ENCODE data around the gene MAP3K12.
"Not testable (repeated sequence)": the region's sequence is repeated elsewhere in the genome, so short reads cannot be mapped to it uniquely, and the experiment has no call there.

MAP3K12 gene

DNA sequence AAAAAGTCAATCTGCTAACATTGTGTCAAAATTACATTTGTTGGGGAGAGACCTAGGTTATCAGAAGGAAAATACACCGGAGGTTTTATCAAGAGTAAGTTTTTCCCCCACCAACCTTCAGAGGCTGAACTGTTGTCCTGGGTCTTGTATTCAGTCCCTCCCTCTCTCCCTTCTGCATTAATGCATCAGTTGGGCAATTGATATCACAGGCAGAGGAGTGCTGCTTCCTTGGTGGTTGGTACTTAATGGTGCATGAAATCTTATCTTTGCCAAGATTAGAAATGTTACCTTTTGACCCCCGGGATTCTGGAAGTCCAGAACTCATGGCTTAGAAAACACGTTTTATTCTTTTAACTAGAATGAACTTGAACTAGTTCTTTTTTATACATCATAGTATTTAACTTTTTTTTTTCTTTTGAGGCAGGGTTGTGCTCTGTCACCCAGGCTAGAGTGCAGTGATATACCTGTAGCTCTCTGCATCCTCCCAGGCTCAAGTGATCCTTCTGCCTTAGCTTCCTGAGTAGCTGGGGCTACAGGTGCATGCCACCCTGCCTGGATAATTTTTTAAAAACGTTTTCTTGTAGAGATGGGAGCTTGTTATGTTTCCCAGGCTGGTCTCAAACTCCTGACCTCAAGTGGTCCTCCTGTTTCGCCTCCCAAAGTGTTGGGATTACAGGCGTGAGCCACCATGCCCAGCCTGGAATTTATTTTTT, 42.4 kb downstream of the MAP3K12 start:
- in situ Hi-C loops (cut with HindIII; ENCODE audit: low sequenced_read_pairs): no loop called here
- TF ChIP-seq, protein P1, sequence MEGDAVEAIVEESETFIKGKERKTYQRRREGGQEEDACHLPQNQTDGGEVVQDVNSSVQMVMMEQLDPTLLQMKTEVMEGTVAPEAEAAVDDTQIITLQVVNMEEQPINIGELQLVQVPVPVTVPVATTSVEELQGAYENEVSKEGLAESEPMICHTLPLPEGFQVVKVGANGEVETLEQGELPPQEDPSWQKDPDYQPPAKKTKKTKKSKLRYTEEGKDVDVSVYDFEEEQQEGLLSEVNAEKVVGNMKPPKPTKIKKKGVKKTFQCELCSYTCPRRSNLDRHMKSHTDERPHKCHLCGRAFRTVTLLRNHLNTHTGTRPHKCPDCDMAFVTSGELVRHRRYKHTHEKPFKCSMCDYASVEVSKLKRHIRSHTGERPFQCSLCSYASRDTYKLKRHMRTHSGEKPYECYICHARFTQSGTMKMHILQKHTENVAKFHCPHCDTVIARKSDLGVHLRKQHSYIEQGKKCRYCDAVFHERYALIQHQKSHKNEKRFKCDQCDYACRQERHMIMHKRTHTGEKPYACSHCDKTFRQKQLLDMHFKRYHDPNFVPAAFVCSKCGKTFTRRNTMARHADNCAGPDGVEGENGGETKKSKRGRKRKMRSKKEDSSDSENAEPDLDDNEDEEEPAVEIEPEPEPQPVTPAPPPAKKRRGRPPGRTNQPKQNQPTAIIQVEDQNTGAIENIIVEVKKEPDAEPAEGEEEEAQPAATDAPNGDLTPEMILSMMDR (IDR thresholded peaks at IDR 0.05; ENCODE audit: low read depth, low read length, missing control alignments): no peak
- no peak for DNase-seq (ENCODE audit: low read depth)
- no peak overlapping the region for H3K4me3 ChIP-seq (ENCODE audit: low read depth, low read length)

DNA sequence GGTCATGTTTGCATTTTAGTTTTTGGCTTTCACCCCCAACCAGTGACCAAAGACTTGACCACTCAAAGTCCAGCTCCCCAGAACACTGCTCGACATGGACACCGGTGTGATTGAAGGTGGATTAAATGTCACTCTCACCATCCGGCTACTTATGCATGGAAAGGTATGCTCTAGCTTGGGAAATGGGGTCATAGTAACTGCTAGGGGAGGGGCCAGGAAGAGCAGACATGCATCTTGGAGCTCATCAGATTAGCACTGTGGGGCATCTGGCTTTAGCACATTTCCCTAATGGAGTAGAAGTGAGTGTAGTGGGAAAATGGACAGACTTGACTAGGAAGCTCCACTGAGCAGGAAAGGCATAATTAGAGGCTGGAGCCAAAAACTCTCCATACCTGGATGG, 44.6 kb downstream of the MAP3K12 start:
- no peak for DNase-seq (ENCODE audit: low read depth)
- TF ChIP-seq, protein P1 (IDR thresholded peaks at IDR 0.05; ENCODE audit: low read depth, low read length, missing control alignments): no peak
- in situ Hi-C loops (cut with HindIII; ENCODE audit: low sequenced_read_pairs): no loop called here
- no peak overlapping the region for H3K4me3 ChIP-seq (ENCODE audit: low read depth, low read length)

DNA sequence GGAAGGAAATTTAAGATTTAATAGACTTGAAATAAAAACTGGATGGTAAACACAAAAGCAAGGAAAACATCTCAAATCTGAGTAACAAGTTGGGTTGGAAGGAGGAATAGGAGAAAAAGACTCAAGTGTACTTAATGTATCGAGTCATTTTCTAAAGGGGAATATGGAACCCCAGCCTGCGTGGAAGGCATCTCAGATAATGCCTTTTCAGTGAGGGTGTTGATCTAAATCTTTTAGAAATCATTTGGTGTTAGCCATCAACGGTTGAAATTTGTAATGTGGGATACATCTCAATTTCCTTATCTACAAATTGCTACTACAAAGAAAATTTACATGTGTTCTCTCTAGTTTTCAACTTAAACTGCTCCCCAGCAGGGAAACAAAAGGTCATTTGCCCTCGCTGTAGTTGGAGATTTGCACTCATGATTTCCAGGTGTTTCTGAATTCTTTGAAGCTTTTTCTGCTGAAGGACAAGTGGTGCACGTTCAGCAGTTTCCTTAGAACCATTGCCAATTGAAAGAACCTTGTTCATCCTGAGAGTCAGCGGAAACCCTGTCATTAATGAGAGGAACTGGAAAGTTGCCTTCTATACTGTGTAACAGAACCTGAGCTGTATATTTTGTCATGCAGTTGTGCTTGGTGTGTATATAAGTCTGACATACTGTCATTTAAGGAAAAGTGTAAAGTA, 45.2 kb downstream of the MAP3K12 start:
- in situ Hi-C loops (cut with HindIII; ENCODE audit: low sequenced_read_pairs): no loop called here
- peak overlapping the region; percentile 90 for H3K4me3 ChIP-seq (ENCODE audit: low read depth, low read length)
- TF ChIP-seq, protein P1 (IDR thresholded peaks at IDR 0.05; ENCODE audit: low read depth, low read length, missing control alignments): no peak
- DNase-seq (ENCODE audit: low read depth): no peak

DNA sequence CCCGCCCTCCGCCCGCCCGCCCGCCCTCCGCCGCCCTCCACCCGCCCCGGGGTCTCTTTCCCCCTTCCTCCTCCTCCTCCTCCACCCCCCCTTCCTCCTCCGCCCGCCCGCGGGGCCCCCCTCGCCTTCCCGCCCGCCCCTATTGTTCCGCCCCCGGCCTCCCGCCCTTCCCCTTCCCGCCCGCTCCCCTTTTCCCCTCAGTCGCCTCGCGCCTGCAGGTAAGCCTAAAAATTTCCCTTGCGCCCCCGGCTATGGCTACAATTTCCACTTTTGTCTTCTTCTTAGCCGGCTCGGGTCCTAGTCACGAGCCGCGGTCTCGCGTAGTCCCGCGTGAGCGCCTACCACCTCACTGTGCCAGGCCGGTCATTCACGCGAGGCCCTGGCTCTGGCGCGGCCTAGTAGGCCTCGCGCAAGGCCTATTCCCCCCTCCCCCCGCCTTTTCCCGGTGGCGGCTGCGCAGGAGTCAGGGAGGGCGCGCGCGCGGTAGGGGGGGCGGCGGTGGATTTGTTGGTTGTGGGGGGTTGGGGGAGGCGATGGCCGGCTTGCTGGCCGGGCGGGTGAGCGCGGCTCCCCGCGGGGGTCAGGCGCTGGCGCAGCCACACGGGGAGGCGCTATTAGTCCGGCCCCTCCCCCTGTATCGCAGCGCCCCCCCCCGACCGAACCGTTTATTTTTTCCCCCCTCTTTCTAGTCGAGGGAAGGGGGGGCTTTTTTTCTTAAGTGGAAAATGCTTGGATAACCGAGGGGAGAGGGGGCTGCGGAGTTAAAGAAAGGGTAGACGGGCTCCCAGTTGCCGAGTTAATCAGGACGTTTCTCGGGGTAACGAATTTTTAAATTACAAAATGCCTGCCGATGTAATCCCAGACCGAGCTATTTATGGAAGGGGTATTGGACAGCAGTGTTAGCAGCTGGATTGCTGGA, 46.8 kb downstream of the MAP3K12 start:
- TF ChIP-seq, protein P1 (IDR thresholded peaks at IDR 0.05; ENCODE audit: low read depth, low read length, missing control alignments): peak; percentile 22
- peak; percentile 66 for DNase-seq (ENCODE audit: low read depth)
- peak overlapping the region; percentile 90 for H3K4me3 ChIP-seq (ENCODE audit: low read depth, low read length)
- in situ Hi-C loops (cut with HindIII; ENCODE audit: low sequenced_read_pairs): no loop called here

DNA sequence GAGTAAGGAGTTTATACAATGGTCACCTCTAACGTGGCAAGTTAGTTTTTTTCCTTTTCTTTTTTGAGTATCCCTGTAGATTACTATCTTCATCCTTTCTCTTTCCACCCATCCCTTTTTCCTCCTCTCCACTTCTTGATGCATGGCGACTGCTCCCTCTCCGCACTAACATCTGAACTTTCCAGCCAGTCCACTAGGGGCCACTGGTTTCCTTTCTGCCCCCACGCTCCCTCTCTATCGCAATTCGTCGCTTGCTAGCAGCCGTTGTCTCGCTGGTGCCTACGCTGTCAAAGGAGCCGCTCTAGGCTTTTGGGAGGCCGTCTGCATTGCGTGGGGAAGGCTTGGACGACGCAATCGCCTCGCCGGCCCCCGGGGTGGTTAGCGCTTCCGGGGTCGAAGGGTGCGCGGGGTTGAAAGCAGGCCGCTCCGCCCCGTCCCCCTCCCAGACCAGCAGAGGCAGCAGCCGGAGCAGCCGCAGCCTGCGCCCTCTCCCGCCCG, 47.5 kb downstream of the MAP3K12 start, which contains the start of gene PCBP2:
Gene PCBP2 (plus strand): TSS at position 442 of the 498 bp plus-strand sequence. CDS start 2,699 bp downstream, outside the sequence.
- in situ Hi-C loops (cut with HindIII; ENCODE audit: low sequenced_read_pairs): no loop called here
- DNase-seq (ENCODE audit: low read depth): peak; percentile 99
- peak within 1 kb of the TSS; percentile 90 for H3K4me3 ChIP-seq (ENCODE audit: low read depth, low read length)
- TF ChIP-seq, protein P1 (IDR thresholded peaks at IDR 0.05; ENCODE audit: low read depth, low read length, missing control alignments): peak; percentile 89

DNA sequence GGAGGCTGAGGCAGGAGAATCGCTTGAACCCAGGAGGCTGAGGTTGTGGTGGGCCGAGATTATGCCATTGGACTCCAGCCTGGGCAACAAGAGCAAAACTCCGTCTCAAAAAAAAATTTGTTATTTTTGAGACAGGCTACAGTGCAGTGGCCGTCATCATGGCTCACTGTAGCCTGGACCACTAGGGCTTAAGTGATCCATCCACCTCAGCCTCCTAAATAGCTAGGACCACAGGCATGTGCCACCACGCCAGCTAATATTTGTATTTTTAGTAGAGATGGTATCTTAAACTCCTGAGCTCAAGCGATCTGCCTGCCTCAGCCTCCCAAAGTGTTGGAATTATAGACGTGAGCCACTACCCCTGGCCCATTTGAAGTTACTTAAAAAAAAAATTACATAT, 48.3 kb downstream of the MAP3K12 start:
- TF ChIP-seq, protein P1 (IDR thresholded peaks at IDR 0.05; ENCODE audit: low read depth, low read length, missing control alignments): no peak
- in situ Hi-C loops (cut with HindIII; ENCODE audit: low sequenced_read_pairs): no loop called here

DNA sequence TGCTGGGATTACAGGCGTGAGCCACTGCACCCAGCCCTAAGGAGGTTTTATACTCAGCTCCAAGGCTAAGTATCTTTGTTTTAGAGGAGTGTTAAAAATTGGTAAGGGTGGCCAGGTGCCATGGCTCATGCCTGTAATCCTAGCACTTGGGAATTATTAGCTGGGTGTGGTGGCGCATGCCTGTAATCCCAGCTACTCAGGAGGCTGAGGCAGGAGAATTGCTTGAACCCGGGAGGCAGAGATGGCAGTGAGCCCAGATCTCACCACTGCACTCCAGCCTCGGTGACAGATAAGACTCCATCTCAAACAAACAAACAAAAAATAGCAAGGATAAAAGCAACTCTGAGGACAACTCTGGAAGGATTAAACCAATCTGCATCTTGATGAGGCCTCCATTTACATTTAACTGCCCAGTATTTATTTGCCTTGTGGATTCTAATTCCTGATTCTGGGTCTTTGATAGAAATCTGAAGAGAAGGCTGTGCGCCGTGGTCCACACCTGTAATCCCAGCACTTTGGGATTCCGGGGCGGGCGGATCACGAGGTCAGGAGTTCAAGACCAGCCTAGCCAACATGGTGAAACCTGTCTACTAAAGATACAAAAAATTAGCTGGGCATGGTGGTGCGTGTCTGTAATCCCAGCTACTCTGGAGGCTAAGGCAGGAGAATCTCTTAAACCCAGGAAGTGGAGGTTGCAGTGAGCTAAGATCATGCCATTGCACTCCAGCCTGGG, 54.5 kb downstream of the MAP3K12 start:
- H3K4me3 ChIP-seq (ENCODE audit: low read depth, low read length); DNase-seq (ENCODE audit: low read depth); in situ Hi-C loops (cut with HindIII; ENCODE audit: low sequenced_read_pairs): not testable (repeated sequence)

More for the DNA sequence above, 48.3 kb downstream of the MAP3K12 start:
- no peak for DNase-seq (ENCODE audit: low read depth)
- H3K4me3 ChIP-seq (ENCODE audit: low read depth, low read length): no peak overlapping the region
